ENCODE results near the gene GPRIN1.

The GPRIN1 gene

GRCh38 chr5:176643491-176644219, 33.7 kb upstream of the GPRIN1 start:
- DNase-seq (ENCODE audit: low spot score), result no peak

- DNase-seq (ENCODE audit: low spot score), result no peak
These were observed 32.9 kb upstream of the GPRIN1 start for GRCh38 chr5:176642675-176643490.

- no peak for DNase-seq (ENCODE audit: low spot score)
These were observed 30.7 kb upstream of the GPRIN1 start for GRCh38 chr5:176640616-176641015.

GRCh38 chr5:176639981-176640380, 30.0 kb upstream of the GPRIN1 start:
- no peak for DNase-seq (ENCODE audit: low spot score)

- no peak for DNase-seq (ENCODE audit: low spot score)
These were observed 29.3 kb upstream of the GPRIN1 start for GRCh38 chr5:176639208-176639607.

GRCh38 chr5:176638437-176638836, 28.5 kb upstream of the GPRIN1 start:
- no peak for DNase-seq (ENCODE audit: low spot score)

GRCh38 chr5:176637556-176637955, 27.6 kb upstream of the GPRIN1 start:
- DNase-seq (ENCODE audit: low spot score), result no peak

GRCh38 chr5:176636426-176636825, 26.5 kb upstream of the GPRIN1 start:
- no peak for DNase-seq (ENCODE audit: low spot score)

- DNase-seq (ENCODE audit: low spot score), result no peak
These were observed 23.6 kb upstream of the GPRIN1 start for GRCh38 chr5:176633598-176633997.

GRCh38 chr5:176632745-176633144, 22.8 kb upstream of the GPRIN1 start:
- DNase-seq (ENCODE audit: low spot score), result no peak

GRCh38 chr5:176631383-176632200, 21.6 kb upstream of the GPRIN1 start:
- DNase-seq (ENCODE audit: low spot score), result no peak

GRCh38 chr5:176630681-176631222, 20.8 kb upstream of the GPRIN1 start:
- DNase-seq (ENCODE audit: low spot score), result no peak

GRCh38 chr5:176629853-176630680, 20.1 kb upstream of the GPRIN1 start, which contains the start of the genes EIF4E1B and SNCB:
Gene EIF4E1B, plus strand, starts transcription at chr5:176630675. Its CDS starts 12,113 bp downstream, at chr5:176642788.
Gene SNCB, minus strand, starts transcription at chr5:176630534. Its CDS starts 880 bp downstream, at chr5:176629654.
- DNase-seq (ENCODE audit: low spot score), result no peak

- no peak for DNase-seq (ENCODE audit: low spot score)
These were observed 19.4 kb upstream of the GPRIN1 start for GRCh38 chr5:176629317-176629852.

- DNase-seq (ENCODE audit: low spot score), result no peak
These were observed 18.7 kb upstream of the GPRIN1 start for GRCh38 chr5:176628406-176629228.

GRCh38 chr5:176627582-176627981, 17.6 kb upstream of the GPRIN1 start:
- DNase-seq (ENCODE audit: low spot score), result no peak

- DNase-seq (ENCODE audit: low spot score), result no peak
These were observed 16.9 kb upstream of the GPRIN1 start for GRCh38 chr5:176626876-176627236.

GRCh38 chr5:176625966-176626875, 16.3 kb upstream of the GPRIN1 start:
- DNase-seq (ENCODE audit: low spot score), result no peak

- no peak for DNase-seq (ENCODE audit: low spot score)
These were observed 15.6 kb upstream of the GPRIN1 start for GRCh38 chr5:176625512-176625911.

Data from CD4-positive, alpha-beta T cell treated with Interleukin-6 at 100 ng/mL for 8 hours (primary cell).